ENCODE results near the gene SLC36A1.

Gene SLC36A1

GRCh38 chr5:151454166-151454565, 6.8 kb downstream of the SLC36A1 start:
- no peak for DNase-seq

GRCh38 chr5:151454889-151455288, 7.5 kb downstream of the SLC36A1 start:
- no peak for DNase-seq

- DNase-seq: no peak
These were observed 9.0 kb downstream of the SLC36A1 start for GRCh38 chr5:151456321-151456940.

GRCh38 chr5:151458314-151458713, 10.9 kb downstream of the SLC36A1 start:
- DNase-seq: no peak

GRCh38 chr5:151459680-151460324, 12.4 kb downstream of the SLC36A1 start:
- no peak for DNase-seq

GRCh38 chr5:151461312-151461711, 13.9 kb downstream of the SLC36A1 start:
- DNase-seq: no peak

- DNase-seq: no peak
These were observed 16.0 kb downstream of the SLC36A1 start for GRCh38 chr5:151463137-151464029.

GRCh38 chr5:151464101-151464500, 16.7 kb downstream of the SLC36A1 start:
- DNase-seq: no peak

GRCh38 chr5:151465476-151465875, 18.1 kb downstream of the SLC36A1 start:
- DNase-seq: no peak

GRCh38 chr5:151467576-151467975, 20.2 kb downstream of the SLC36A1 start:
- DNase-seq: no peak

- DNase-seq: no peak
These were observed 22.0 kb downstream of the SLC36A1 start for GRCh38 chr5:151469386-151469785.

GRCh38 chr5:151469992-151470391, 22.6 kb downstream of the SLC36A1 start:
- DNase-seq: no peak

- no peak for DNase-seq
These were observed 23.0 kb downstream of the SLC36A1 start for GRCh38 chr5:151470439-151470838.

GRCh38 chr5:151471276-151471675, 23.9 kb downstream of the SLC36A1 start:
- DNase-seq: no peak

GRCh38 chr5:151474799-151475198, 27.4 kb downstream of the SLC36A1 start:
- DNase-seq: no peak

- no peak for DNase-seq
These were observed 28.0 kb downstream of the SLC36A1 start for GRCh38 chr5:151475388-151475787.

GRCh38 chr5:151476016-151476415, 28.6 kb downstream of the SLC36A1 start:
- no peak for DNase-seq

- DNase-seq: no peak
These were observed 29.7 kb downstream of the SLC36A1 start for GRCh38 chr5:151477101-151477500.

GRCh38 chr5:151480384-151481293, 33.2 kb downstream of the SLC36A1 start:
- DNase-seq: no peak

- no peak for DNase-seq
These were observed 35.8 kb downstream of the SLC36A1 start for GRCh38 chr5:151483176-151483575.

GRCh38 chr5:151483647-151484046, 36.2 kb downstream of the SLC36A1 start:
- DNase-seq: no peak

GRCh38 chr5:151487544-151487943, 40.1 kb downstream of the SLC36A1 start:
- DNase-seq: no peak

- no peak for DNase-seq
These were observed 43.2 kb downstream of the SLC36A1 start for GRCh38 chr5:151490627-151491026.
